IMR-90 (cell line): ENCODE results near the gene FBLN1. TPM values are rescaled to one million over a fixed set of nuclear protein-coding genes. Genes with fewer than 3 reads are reported as not detected.

Source experiments
- ATAC-seq: fragments of 200-7000 bp; cut with Tn5 transposase; 2 replicates; pipeline ENCODE4 v1.9.1; 2020; ENCODE audit warnings: low read depth, mild to moderate bottlenecking, moderate library complexity
- BruUV-seq: library from RNA; stranded (reverse); fragments of 400-500 nt; replicated peaks from 2 replicates; lab custom pipeline; 2021; lab: Mats Ljungman, UMichigan
- CTCF ChIA-PET: fragments of 300-600 bp; formaldehyde crosslinking; extraction: SDS; loops from one replicate; lab custom pipeline; 2021; ENCODE audit warnings: antibody characterized with exemption; lab: Yijun Ruan, JAX
- POLR2A ChIA-PET: fragments of 300-600 bp; sonication (Branson Sonifier 250); formaldehyde crosslinking; loops from one replicate; lab custom pipeline; 2022; ENCODE audit warnings: antibody characterized with exemption; ENCODE audit not compliant: unreplicated experiment; lab: Charles Lee
- DNase-seq: peaks from one replicate; pipeline ENCODE4 v3.0.0; 2013
- H2AFZ ChIP-seq: replicated peaks from 2 replicates; pipeline ENCODE3; 2013; ENCODE audit warnings: low read length, mild to moderate bottlenecking; ENCODE audit not compliant: poor library complexity
- H2AK5ac ChIP-seq: 2 replicates; pipeline ENCODE4 v1.6.1; 2013; ENCODE audit warnings: low read depth, low read length, inconsistent platforms
- H2AK9ac ChIP-seq: replicated peaks from 2 replicates; pipeline ENCODE3; 2013; ENCODE audit warnings: mild to moderate bottlenecking, low read depth, low read length, moderate library complexity; ENCODE audit not compliant: poor library complexity
- H2BK120ac ChIP-seq: 2 replicates; pipeline ENCODE4 v1.6.1; 2013; ENCODE audit warnings: low read depth, low read length, inconsistent platforms
- H2BK15ac ChIP-seq: 3 replicates; pipeline ENCODE4 v1.6.1; 2013; ENCODE audit warnings: low read depth, low read length, inconsistent platforms
- H2BK20ac ChIP-seq: 2 replicates; pipeline ENCODE4 v1.6.1; 2013; ENCODE audit warnings: low read depth, mild to moderate bottlenecking, inconsistent platforms, low read length, moderate library complexity
- H2BK5ac ChIP-seq: 2 replicates; pipeline ENCODE4 v1.6.1; 2013; ENCODE audit warnings: mild to moderate bottlenecking, low read depth, low read length, inconsistent platforms; ENCODE audit not compliant: poor library complexity, severe bottlenecking
- H3K14ac ChIP-seq: replicated peaks from 2 replicates; pipeline ENCODE4 v1.6.1; 2013; ENCODE audit warnings: low read depth, low read length, inconsistent platforms
- H3K18ac ChIP-seq: 2 replicates; pipeline ENCODE4 v1.6.1; 2013; ENCODE audit warnings: low read depth, low read length, control low read depth
- H3K23ac ChIP-seq: 2 replicates; pipeline ENCODE4 v1.6.1; 2013; ENCODE audit warnings: low read depth, low read length, inconsistent platforms
- H3K27ac ChIP-seq: 2 replicates; pipeline ENCODE4 v1.5.1; 2013; ENCODE audit warnings: mild to moderate bottlenecking, control low read depth, low read length; ENCODE audit not compliant: insufficient read depth
- H3K27me3 ChIP-seq: 2 replicates; pipeline ENCODE4 v1.6.1; 2013; ENCODE audit warnings: low read length; ENCODE audit not compliant: control insufficient read depth, insufficient read depth
- H3K36me3 ChIP-seq: 2 replicates; pipeline ENCODE4 v1.6.1; 2013; ENCODE audit warnings: low read length, mixed read lengths; ENCODE audit not compliant: control insufficient read depth, insufficient read depth
- H3K4ac ChIP-seq: 2 replicates; pipeline ENCODE4 v1.6.1; 2013; ENCODE audit warnings: low read depth, low read length, inconsistent platforms
- H3K4me1 ChIP-seq: 2 replicates; pipeline ENCODE4 v1.6.1; 2013; ENCODE audit warnings: low read length, mixed read lengths; ENCODE audit not compliant: control insufficient read depth, insufficient read depth
- H3K4me2 ChIP-seq: 2 replicates; pipeline ENCODE4 v1.6.1; 2013; ENCODE audit warnings: low read depth, mild to moderate bottlenecking, control low read depth, low read length, moderate library complexity
- H3K4me3 ChIP-seq: 2 replicates; pipeline ENCODE4 v1.5.1; 2013; ENCODE audit warnings: low read depth, mild to moderate bottlenecking, control low read depth, low read length, moderate library complexity; ENCODE audit not compliant: insufficient read depth
- H3K56ac ChIP-seq: 2 replicates; pipeline ENCODE4 v1.6.1; 2013; ENCODE audit warnings: low read length, inconsistent platforms; ENCODE audit not compliant: insufficient read depth; ENCODE audit errors: extremely low read depth
- H3K79me1 ChIP-seq, 2 experiments: 2 replicates each; pipeline ENCODE4 v1.6.1; 2013; ENCODE audit warnings: low read length in 2 of 2, inconsistent platforms in 1 of 2, low read depth in 1 of 2
- H3K9ac ChIP-seq: 2 replicates; pipeline ENCODE4 v1.6.1; 2013; ENCODE audit warnings: low read depth, low read length, control low read depth
- H3K9me1 ChIP-seq: 2 replicates; pipeline ENCODE4 v1.6.1; 2013; ENCODE audit warnings: low read length, inconsistent platforms; ENCODE audit not compliant: insufficient read depth
- H3K9me3 ChIP-seq: 2 replicates; pipeline ENCODE4 v1.6.1; 2013; ENCODE audit warnings: low read length; ENCODE audit not compliant: control insufficient read depth, insufficient read depth
- H4K20me1 ChIP-seq: 2 replicates; pipeline ENCODE4 v1.6.1; 2013; ENCODE audit warnings: low read length, inconsistent platforms; ENCODE audit not compliant: insufficient read depth
- H4K5ac ChIP-seq: 2 replicates; pipeline ENCODE4 v1.6.1; 2013; ENCODE audit warnings: mild to moderate bottlenecking, low read depth, low read length, control low read depth
- H4K8ac ChIP-seq, 2 experiments: 2 replicates each; pipeline ENCODE4 v1.6.1; 2013; ENCODE audit warnings: low read depth in 2 of 2, low read length in 2 of 2, control low read depth in 1 of 2, inconsistent platforms in 1 of 2
- H4K91ac ChIP-seq: 2 replicates; pipeline ENCODE4 v1.6.1; 2013; ENCODE audit warnings: low read depth, low read length, inconsistent platforms; ENCODE audit not compliant: insufficient read depth
- CEBPB ChIP-seq: IDR thresholded peaks from 2 replicates; pipeline ENCODE4 v1.6.1; 2012; ENCODE audit warnings: low read depth, low read length, improper control_type of control experiment
- ELK1 ChIP-seq: fragments of 150-350 bp; IDR thresholded peaks from 2 replicates; pipeline ENCODE4 v1.6.1; 2016; ENCODE audit warnings: low read depth, mild to moderate bottlenecking, low read length, moderate library complexity, borderline replicate concordance
- MAFK ChIP-seq: IDR thresholded peaks from 2 replicates; pipeline ENCODE4 v1.6.1; 2012; ENCODE audit warnings: low read depth, low read length, improper control_type of control experiment
- NFE2L2 ChIP-seq: fragments of 150-350 bp; IDR thresholded peaks from 2 replicates; pipeline ENCODE4 v1.6.1; 2016; ENCODE audit warnings: low read depth, mild to moderate bottlenecking, low read length
- RCOR1 ChIP-seq: IDR thresholded peaks from 2 replicates; pipeline ENCODE4 v1.6.1; 2012; ENCODE audit warnings: mild to moderate bottlenecking, low read length, improper control_type of control experiment; ENCODE audit not compliant: insufficient replicate concordance
- RFX5 ChIP-seq: IDR thresholded peaks from 2 replicates; pipeline ENCODE4 v1.8.0; 2012; ENCODE audit warnings: low read depth, mild to moderate bottlenecking, low read length, moderate library complexity
- WGBS, 2 experiments: methylation state at CpG; one replicate each; pipeline versions ENCODE4 v1.1.5 to v1.1.7; 2013; ENCODE audit warnings: missing lambda C conversion rate in 2 of 2; ENCODE audit not compliant: insufficient read length in 1 of 2; ENCODE audit errors: extremely low coverage in 2 of 2; 5-methylcytosine and 5-hydroxymethylcytosine counted together
- dilution Hi-C: fragments of 300-500 bp; cut with HindIII; formaldehyde crosslinking; loops from one replicate; pipeline ENCODE4 v1.14.3; 2018; ENCODE audit warnings: low sequenced_read_pairs; ENCODE audit not compliant: unreplicated experiment
- in situ Hi-C: fragments of 300-500 bp; cut with MboI; formaldehyde crosslinking; loops from 3 replicates; pipeline ENCODE4 v1.14.3; 2019; ENCODE audit warnings: low sequenced_read_pairs, inconsistent platforms, mixed read lengths
- intact Hi-C: fragments of 100-400 bp; cut with micrococcal nuclease; formaldehyde crosslinking; loops from 2 replicates; pipeline ENCODE4 v1.10.0; 2022
- polyA plus RNA-seq, 3 experiments: library from polyadenylated mRNA; depleted of rRNA; stranded (reverse); fragments of >200 nt; gene quantifications; 2 replicates each; pipeline ENCODE4 v1.2.3, GENCODE V29; 2012; ENCODE audit warnings: low replicate concordance in 1 of 3
- total RNA-seq: library from RNA; depleted of rRNA; stranded (reverse); fragments of >200 nt; gene quantifications from 2 replicates; pipeline ENCODE4 v1.2.3, GENCODE V29; 2012

Gene FBLN1
- total and polyA plus RNA-seq, 2 of the 4 experiments (the other 2 are of a cell fraction): 11.3 to 87.9 TPM

- H3K4me1 ChIP-seq: peaks cover 35% of the 10 kb centered on the region
These were observed 23.6 kb downstream of the FBLN1 start for GRCh38 chr22:45526281-45526680.

More at GRCh38 chr22:45526281-45526680, 23.6 kb downstream of the FBLN1 start:
- H3K79me1 ChIP-seq: peaks cover 0 to 35% of the 10 kb centered on the region in 2 experiments; a peak in 2 of 4 replicates
- H3K9me3 ChIP-seq: no peaks in the 10 kb centered on the region
- peak overlapping the region in 1 of 2 experiments; percentile 1; a peak in 1 of 4 replicates for H4K8ac ChIP-seq
- ATAC-seq (no peak), DNase-seq (no peak)
- dilution Hi-C loops: no loop called here
- BruUV-seq: no TSS peak
- peak overlapping the region; percentile 47 for H2AFZ ChIP-seq
- no peak overlapping the region for H2BK15ac ChIP-seq
- H3K18ac ChIP-seq: peak overlapping the region; percentile 11; the same call in 1 of the 2 replicates
- in situ Hi-C loops: no loop called here
- no peaks in the 10 kb centered on the region for H3K27me3 ChIP-seq
- no CpG with 5 or more reads among the region's 8 CpGs for WGBS, 2 experiments
- peak overlapping the region; percentile 75 for H3K4ac ChIP-seq
- H2AK9ac ChIP-seq: peak overlapping the region; percentile 56
- H3K27ac ChIP-seq: peak overlapping the region; percentile 30; the same call in 1 of the 2 replicates
- peaks cover 72% of the 10 kb centered on the region for H3K36me3 ChIP-seq
- H2BK5ac ChIP-seq: no peak overlapping the region
- H3K56ac ChIP-seq: no peak overlapping the region
- no peak overlapping the region for H3K4me3 ChIP-seq
- H2BK120ac ChIP-seq: peak overlapping the region; percentile 41
- no peak overlapping the region for H3K9ac ChIP-seq
- intact Hi-C loops: loop anchor here (2.0 kb wide), 1 partner anchor 13 kb away; no protein-coding TSS in a partner anchor
- H2AK5ac ChIP-seq: peak overlapping the region; percentile 77; the same call in 1 of the 2 replicates
- peaks cover 4% of the 10 kb centered on the region for H4K20me1 ChIP-seq
- peak overlapping the region; percentile 21; the same call in 1 of the 2 replicates for H3K23ac ChIP-seq
- ChIA-PET POLR2A (no interaction called here), CTCF (interaction anchor here (1.6 kb wide), 1 partner anchor 26 kb away, joined by 4 read pairs; no protein-coding TSS in a partner anchor)
- H4K5ac ChIP-seq: peak overlapping the region; percentile 43
- H3K4me2 ChIP-seq: no peak overlapping the region
- peak overlapping the region; percentile 84; the same call in 1 of the 2 replicates for H2BK20ac ChIP-seq
- 0 out of 2 replicates have a peak overlapping the region, but pooled peaks have one; percentile 29 for H3K14ac ChIP-seq
- H4K91ac ChIP-seq: peak overlapping the region; percentile 23; the same call in 1 of the 2 replicates
- H3K9me1 ChIP-seq: peaks cover 30% of the 10 kb centered on the region
- TF ChIP-seq ELK1 (no peak), NFE2L2 (no peak), MAFK (no peak), RFX5 (no peak), RCOR1 (no peak), CEBPB (no peak)
